Mucosa of stomach (tissue), 1 donor: ENCODE results near the gene ANO1.

Experiments
- H3K27me3 ChIP-seq: one replicate; pipeline ENCODE4 v1.7.0; 2013; ENCODE audit warnings: mild to moderate bottlenecking, low read length; ENCODE audit not compliant: control insufficient read depth, insufficient read depth
- H3K36me3 ChIP-seq: one replicate; pipeline ENCODE4 v1.7.0; 2013; ENCODE audit warnings: low read length; ENCODE audit not compliant: control insufficient read depth, insufficient read depth
- H3K4me1 ChIP-seq: one replicate; pipeline ENCODE4 v1.7.0; 2013; ENCODE audit warnings: mild to moderate bottlenecking, low read length; ENCODE audit not compliant: control insufficient read depth, insufficient read depth
- H3K4me3 ChIP-seq: one replicate; pipeline ENCODE4 v1.7.0; 2013; ENCODE audit warnings: low read length
- H3K9ac ChIP-seq: one replicate; pipeline ENCODE4 v1.7.0; 2013; ENCODE audit warnings: mild to moderate bottlenecking, low read length, moderate library complexity
- H3K9me3 ChIP-seq: one replicate; pipeline ENCODE4 v1.7.0; 2013; ENCODE audit warnings: mild to moderate bottlenecking, low read length, moderate library complexity; ENCODE audit not compliant: control insufficient read depth
- donor health status: Pancreatic carcinoma.

The ANO1 gene

DNA sequence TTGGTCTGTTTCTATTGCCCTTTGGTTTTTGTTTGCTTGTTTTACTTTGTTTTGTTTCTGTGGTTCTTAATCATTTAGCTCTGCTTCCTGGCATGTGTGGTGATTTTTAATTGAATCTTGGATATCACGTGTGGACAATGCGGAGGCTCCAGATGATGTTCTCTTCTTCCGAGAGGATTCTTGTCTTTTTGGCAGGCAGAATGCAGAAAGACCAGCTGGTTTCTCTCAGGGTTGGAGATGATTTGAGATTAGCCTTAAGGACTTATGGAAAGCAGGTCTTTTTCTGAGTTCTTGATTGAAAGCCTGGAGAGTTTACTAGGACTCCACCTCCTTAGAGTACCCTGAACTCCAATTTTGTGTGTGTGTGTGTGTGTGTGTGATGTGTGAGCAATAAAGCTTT lies 21.0 kb upstream of the ANO1 start:
- peaks cover 6% of the 10 kb centered on the region for H3K4me1 ChIP-seq
- H3K9ac ChIP-seq = no peak overlapping the region
- no peak overlapping the region for H3K4me3 ChIP-seq
- H3K36me3 ChIP-seq = no peaks in the 10 kb centered on the region
- no peaks in the 10 kb centered on the region for H3K27me3 ChIP-seq
- no peaks in the 10 kb centered on the region for H3K9me3 ChIP-seq

GRCh38 chr11:70059971-70060370 lies 18.1 kb upstream of the ANO1 start:
- H3K36me3 ChIP-seq = no peaks in the 10 kb centered on the region
- H3K4me1 ChIP-seq = peaks cover 6% of the 10 kb centered on the region
- H3K4me3 ChIP-seq = no peak overlapping the region
- H3K9me3 ChIP-seq = no peaks in the 10 kb centered on the region
- H3K9ac ChIP-seq = no peak overlapping the region
- no peaks in the 10 kb centered on the region for H3K27me3 ChIP-seq

GRCh38 chr11:70060611-70061293 lies 17.4 kb upstream of the ANO1 start:
- Histone ChIP-seq H3K27me3 (no peaks in the 10 kb centered on the region), H3K4me1 (peaks cover 6% of the 10 kb centered on the region), H3K36me3 (no peaks in the 10 kb centered on the region), H3K4me3 (no peak overlapping the region), H3K9me3 (no peaks in the 10 kb centered on the region), H3K9ac (no peak overlapping the region)

DNA sequence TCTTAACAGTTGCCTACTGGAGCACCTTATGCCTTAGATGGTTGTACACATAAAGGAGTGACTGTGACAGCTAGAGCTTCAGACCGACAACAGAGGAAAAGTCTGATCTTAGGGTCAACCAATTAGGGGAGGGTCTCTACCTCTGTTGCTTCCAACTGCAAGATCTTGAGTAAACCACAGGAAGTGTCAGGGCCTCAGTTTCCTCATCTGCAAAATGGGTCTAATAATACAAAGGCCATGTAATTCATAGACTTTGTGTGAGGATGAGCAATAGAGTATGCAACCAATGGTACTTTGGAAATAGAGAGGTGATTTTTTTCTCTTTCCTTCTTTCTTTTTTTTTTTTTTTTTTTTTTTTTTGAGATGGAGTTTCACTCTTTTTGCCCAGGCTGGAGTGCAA lies 16.4 kb upstream of the ANO1 start:
- Histone ChIP-seq H3K9me3 (no peaks in the 10 kb centered on the region), H3K27me3 (no peaks in the 10 kb centered on the region), H3K4me3 (no peak overlapping the region), H3K36me3 (no peaks in the 10 kb centered on the region), H3K4me1 (peaks cover 6% of the 10 kb centered on the region), H3K9ac (no peak overlapping the region)

DNA sequence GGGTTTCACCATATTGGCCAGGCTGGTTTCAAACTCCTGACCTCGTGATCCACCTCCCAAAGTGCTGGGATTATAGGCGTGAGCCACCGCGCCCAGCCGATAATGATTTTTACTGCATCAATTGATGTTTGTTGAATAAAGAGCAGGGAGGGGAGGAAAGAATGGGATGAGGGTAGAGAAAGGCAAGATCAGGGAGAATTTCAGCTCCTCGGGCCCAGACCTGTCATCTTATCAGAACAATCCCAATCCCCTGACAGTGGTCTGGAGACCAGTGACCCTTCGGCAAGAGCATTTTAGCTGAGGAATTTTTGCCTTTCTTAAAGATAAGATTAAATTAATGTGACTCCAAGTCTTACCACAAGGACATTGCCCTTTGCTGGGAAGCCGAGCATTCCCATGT lies 15.0 kb upstream of the ANO1 start:
- Histone ChIP-seq H3K9ac (no peak overlapping the region), H3K27me3 (peaks cover under 1% of the 10 kb centered on the region), H3K36me3 (no peaks in the 10 kb centered on the region), H3K4me1 (peaks cover 4% of the 10 kb centered on the region), H3K4me3 (no peak overlapping the region), H3K9me3 (no peaks in the 10 kb centered on the region)

DNA sequence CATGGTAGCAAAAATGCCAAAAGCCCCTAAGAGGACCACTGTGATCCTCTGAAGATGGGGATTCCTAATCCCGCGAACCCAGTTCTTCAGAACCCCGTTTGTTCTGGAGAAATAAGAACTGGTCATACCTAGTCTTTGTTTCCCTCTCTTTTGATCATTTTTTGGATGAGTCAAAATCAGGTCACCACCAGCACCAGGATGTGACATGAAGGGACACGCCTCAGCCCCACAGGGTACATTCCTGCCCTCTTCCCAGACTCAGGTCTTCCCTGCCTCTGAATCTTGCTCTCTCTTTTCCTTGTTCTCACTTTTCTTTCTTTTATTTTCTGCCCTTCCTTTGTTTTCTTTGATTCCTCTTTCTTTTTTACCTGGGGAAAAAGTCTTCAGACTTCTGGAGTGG lies 14.6 kb upstream of the ANO1 start:
- Histone ChIP-seq H3K4me3 (no peak overlapping the region), H3K9me3 (no peaks in the 10 kb centered on the region), H3K4me1 (peaks cover 4% of the 10 kb centered on the region), H3K36me3 (no peaks in the 10 kb centered on the region), H3K27me3 (peaks cover 5% of the 10 kb centered on the region), H3K9ac (no peak overlapping the region)

- Histone ChIP-seq H3K36me3 (no peaks in the 10 kb centered on the region), H3K9ac (no peak overlapping the region), H3K9me3 (no peaks in the 10 kb centered on the region), H3K4me3 (no peak overlapping the region), H3K27me3 (peaks cover 8% of the 10 kb centered on the region), H3K4me1 (peaks cover 4% of the 10 kb centered on the region)
These were observed 13.9 kb upstream of the ANO1 start for GRCh38 chr11:70064008-70064725.

GRCh38 chr11:70064726-70065317 lies 13.3 kb upstream of the ANO1 start:
- Histone ChIP-seq H3K9me3 (no peaks in the 10 kb centered on the region), H3K36me3 (no peaks in the 10 kb centered on the region), H3K9ac (no peak overlapping the region), H3K4me3 (no peak overlapping the region), H3K4me1 (peaks cover 4% of the 10 kb centered on the region), H3K27me3 (peaks cover 8% of the 10 kb centered on the region)

- Histone ChIP-seq H3K9me3 (no peaks in the 10 kb centered on the region), H3K9ac (no peak overlapping the region), H3K36me3 (no peaks in the 10 kb centered on the region), H3K4me1 (peaks cover 4% of the 10 kb centered on the region), H3K27me3 (peaks cover 8% of the 10 kb centered on the region), H3K4me3 (no peak overlapping the region)
These were observed 12.6 kb upstream of the ANO1 start for GRCh38 chr11:70065318-70066135.

GRCh38 chr11:70066136-70066520 lies 12.0 kb upstream of the ANO1 start:
- peaks cover 4% of the 10 kb centered on the region for H3K4me1 ChIP-seq
- peaks cover 8% of the 10 kb centered on the region for H3K27me3 ChIP-seq
- H3K9me3 ChIP-seq = no peaks in the 10 kb centered on the region
- no peak overlapping the region for H3K4me3 ChIP-seq
- H3K36me3 ChIP-seq = no peaks in the 10 kb centered on the region
- no peak overlapping the region for H3K9ac ChIP-seq

DNA sequence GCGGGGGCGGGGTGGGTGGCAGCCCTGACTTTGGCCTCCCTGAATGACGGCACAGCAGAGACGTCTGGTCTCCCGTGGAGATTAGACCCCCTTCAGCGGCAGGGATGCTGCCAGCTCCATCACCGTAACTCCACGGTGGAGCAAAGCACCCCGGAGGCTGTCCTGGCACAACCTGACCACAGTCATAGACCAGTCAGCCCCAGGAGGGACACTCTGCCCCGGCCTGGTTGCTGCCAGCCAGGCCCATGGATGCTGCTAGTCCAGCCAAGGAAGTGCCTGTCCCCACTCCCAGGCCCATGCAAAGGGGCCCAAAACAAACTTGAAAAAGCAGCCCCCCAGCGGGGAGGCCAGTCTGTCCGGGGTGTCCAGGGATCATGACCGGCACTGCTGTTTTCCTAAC lies 11.5 kb upstream of the ANO1 start:
- Histone ChIP-seq H3K4me3 (no peak overlapping the region), H3K4me1 (peaks cover 4% of the 10 kb centered on the region), H3K9ac (no peak overlapping the region), H3K36me3 (no peaks in the 10 kb centered on the region), H3K9me3 (no peaks in the 10 kb centered on the region), H3K27me3 (peaks cover 8% of the 10 kb centered on the region)

GRCh38 chr11:70067036-70067435 lies 11.1 kb upstream of the ANO1 start:
- peaks cover 8% of the 10 kb centered on the region for H3K27me3 ChIP-seq

More at GRCh38 chr11:70067036-70067435, 11.1 kb upstream of the ANO1 start:
- Histone ChIP-seq H3K4me3 (no peak overlapping the region), H3K4me1 (peaks cover 4% of the 10 kb centered on the region), H3K9ac (no peak overlapping the region), H3K36me3 (no peaks in the 10 kb centered on the region), H3K9me3 (no peaks in the 10 kb centered on the region)
